ENCODE measurements around the gene SRRM4. TPM values are rescaled to one million over a fixed set of nuclear protein-coding genes. Genes with fewer than 3 reads are reported as not detected.

Gene SRRM4
- total and polyA plus RNA-seq, 4 donors: not detected

DNA sequence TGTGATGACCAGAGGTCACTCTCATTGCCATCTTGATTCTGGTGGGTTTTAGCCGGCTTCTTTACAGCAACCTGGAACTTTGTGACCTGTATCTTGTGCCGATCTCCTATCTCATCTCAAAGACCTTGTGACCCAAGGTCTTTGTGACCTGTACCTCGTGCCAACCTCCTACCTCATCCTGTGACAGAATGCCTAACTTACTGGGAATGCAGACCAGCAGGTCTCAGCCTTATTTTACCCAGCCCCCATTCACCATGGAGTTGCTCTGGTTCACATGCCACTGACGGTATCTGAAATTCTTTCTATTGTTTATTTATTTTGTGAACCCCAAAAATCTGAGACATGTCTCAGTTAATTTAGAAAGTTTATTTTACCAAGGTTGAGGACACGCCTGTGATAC, 189.9 kb downstream of the SRRM4 start:
- H3K27me3 ChIP-seq (ENCODE audit: control insufficient read depth in 4 of 4, insufficient read depth in 4 of 4, low read length in 3 of 4): no peaks in the 10 kb centered on the region
- H3K9me3 ChIP-seq (ENCODE audit: control insufficient read depth in 4 of 4, low read length in 3 of 4): no peaks in the 10 kb centered on the region
- H3K4me1 ChIP-seq (ENCODE audit: control insufficient read depth in 4 of 4, insufficient read depth in 4 of 4, low read length in 3 of 4): no peaks in the 10 kb centered on the region
- TF ChIP-seq RXRA (IDR thresholded peaks at IDR 0.05) (no peak), HNF4A (conservative IDR thresholded peaks at IDR 0.05) (no peak), NR2F2 (IDR thresholded peaks at IDR 0.05) (no peak), FOXA1 (IDR thresholded peaks at IDR 0.05) (no peak)
- TF ChIP-seq, protein P1, sequence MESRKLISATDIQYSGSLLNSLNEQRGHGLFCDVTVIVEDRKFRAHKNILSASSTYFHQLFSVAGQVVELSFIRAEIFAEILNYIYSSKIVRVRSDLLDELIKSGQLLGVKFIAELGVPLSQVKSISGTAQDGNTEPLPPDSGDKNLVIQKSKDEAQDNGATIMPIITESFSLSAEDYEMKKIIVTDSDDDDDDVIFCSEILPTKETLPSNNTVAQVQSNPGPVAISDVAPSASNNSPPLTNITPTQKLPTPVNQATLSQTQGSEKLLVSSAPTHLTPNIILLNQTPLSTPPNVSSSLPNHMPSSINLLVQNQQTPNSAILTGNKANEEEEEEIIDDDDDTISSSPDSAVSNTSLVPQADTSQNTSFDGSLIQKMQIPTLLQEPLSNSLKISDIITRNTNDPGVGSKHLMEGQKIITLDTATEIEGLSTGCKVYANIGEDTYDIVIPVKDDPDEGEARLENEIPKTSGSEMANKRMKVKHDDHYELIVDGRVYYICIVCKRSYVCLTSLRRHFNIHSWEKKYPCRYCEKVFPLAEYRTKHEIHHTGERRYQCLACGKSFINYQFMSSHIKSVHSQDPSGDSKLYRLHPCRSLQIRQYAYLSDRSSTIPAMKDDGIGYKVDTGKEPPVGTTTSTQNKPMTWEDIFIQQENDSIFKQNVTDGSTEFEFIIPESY (IDR thresholded peaks at IDR 0.05): no peak
- TF ChIP-seq, protein P2, sequence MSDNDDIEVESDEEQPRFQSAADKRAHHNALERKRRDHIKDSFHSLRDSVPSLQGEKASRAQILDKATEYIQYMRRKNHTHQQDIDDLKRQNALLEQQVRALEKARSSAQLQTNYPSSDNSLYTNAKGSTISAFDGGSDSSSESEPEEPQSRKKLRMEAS (IDR thresholded peaks at IDR 0.05): no peak
- WGBS: 44% methylated on average over 5 of the region's 5 CpGs
- DNase-seq (ENCODE audit: low spot score): no peak
- no peak overlapping the region for H3K4me3 ChIP-seq (ENCODE audit: low read depth in 1 of 3, low read length in 3 of 3)
- no peaks in the 10 kb centered on the region for H3K36me3 ChIP-seq (ENCODE audit: control insufficient read depth in 4 of 4, insufficient read depth in 3 of 4, low read depth in 1 of 4, low read length in 3 of 4)
- no peak overlapping the region for H3K27ac ChIP-seq (ENCODE audit: low read depth in 1 of 2, low read length in 2 of 2)
- no peak overlapping the region for H3K9ac ChIP-seq (ENCODE audit: low read depth in 1 of 2, low read length in 2 of 2)

GRCh38 chr12:119171691-119172425, 190.5 kb downstream of the SRRM4 start:
- TF ChIP-seq NR2F2 (IDR thresholded peaks at IDR 0.05) (no peak), HNF4G (IDR thresholded peaks at IDR 0.05) (no peak), REST (IDR thresholded peaks at IDR 0.05) (no peak), CTCF (IDR thresholded peaks at IDR 0.05; ENCODE audit: low read depth, low read length, missing input control) (no peak), FOXA2 (IDR thresholded peaks at IDR 0.05) (no peak), RAD21 (IDR thresholded peaks at IDR 0.05) (no peak), JUND (IDR thresholded peaks at IDR 0.05) (no peak), EGR1 (IDR thresholded peaks at IDR 0.05; ENCODE audit: low read depth in 2 of 2) (no peak), TAF1 (conservative IDR thresholded peaks at IDR 0.05) (no peak), GABPA (IDR thresholded peaks at IDR 0.05 in 1 of 2, conservative IDR thresholded peaks at IDR 0.05 in 1 of 2) (no peak), RXRA (IDR thresholded peaks at IDR 0.05) (no peak), YY1 (IDR thresholded peaks at IDR 0.05) (no peak), FOXA1 (IDR thresholded peaks at IDR 0.05) (no peak), SP1 (IDR thresholded peaks at IDR 0.05) (no peak)
- TF ChIP-seq, protein P2 (IDR thresholded peaks at IDR 0.05): no peak
- TF ChIP-seq, protein P1 (IDR thresholded peaks at IDR 0.05): no peak
- TF ChIP-seq, protein P3, sequence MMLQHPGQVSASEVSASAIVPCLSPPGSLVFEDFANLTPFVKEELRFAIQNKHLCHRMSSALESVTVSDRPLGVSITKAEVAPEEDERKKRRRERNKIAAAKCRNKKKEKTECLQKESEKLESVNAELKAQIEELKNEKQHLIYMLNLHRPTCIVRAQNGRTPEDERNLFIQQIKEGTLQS (IDR thresholded peaks at IDR 0.05): no peak
- DNase-seq (ENCODE audit: low spot score): no peak
- WGBS: 60% methylated on average over 15 of the region's 15 CpGs
- no peak overlapping the region for H3K9ac ChIP-seq (ENCODE audit: low read depth in 1 of 2, low read length in 2 of 2)
- no peaks in the 10 kb centered on the region for H3K4me1 ChIP-seq (ENCODE audit: control insufficient read depth in 4 of 4, insufficient read depth in 4 of 4, low read length in 3 of 4)
- H3K27ac ChIP-seq (ENCODE audit: low read depth in 1 of 2, low read length in 2 of 2): no peak overlapping the region
- no peaks in the 10 kb centered on the region for H3K9me3 ChIP-seq (ENCODE audit: control insufficient read depth in 4 of 4, low read length in 3 of 4)
- H3K4me3 ChIP-seq (ENCODE audit: low read depth in 1 of 3, low read length in 3 of 3): no peak overlapping the region
- H3K36me3 ChIP-seq (ENCODE audit: control insufficient read depth in 4 of 4, insufficient read depth in 3 of 4, low read depth in 1 of 4, low read length in 3 of 4): no peaks in the 10 kb centered on the region
- no peaks in the 10 kb centered on the region for H3K27me3 ChIP-seq (ENCODE audit: control insufficient read depth in 4 of 4, insufficient read depth in 4 of 4, low read length in 3 of 4)

Data from liver (tissue), 9 donors.